ENCODE results near the gene CERKL.

DNA sequence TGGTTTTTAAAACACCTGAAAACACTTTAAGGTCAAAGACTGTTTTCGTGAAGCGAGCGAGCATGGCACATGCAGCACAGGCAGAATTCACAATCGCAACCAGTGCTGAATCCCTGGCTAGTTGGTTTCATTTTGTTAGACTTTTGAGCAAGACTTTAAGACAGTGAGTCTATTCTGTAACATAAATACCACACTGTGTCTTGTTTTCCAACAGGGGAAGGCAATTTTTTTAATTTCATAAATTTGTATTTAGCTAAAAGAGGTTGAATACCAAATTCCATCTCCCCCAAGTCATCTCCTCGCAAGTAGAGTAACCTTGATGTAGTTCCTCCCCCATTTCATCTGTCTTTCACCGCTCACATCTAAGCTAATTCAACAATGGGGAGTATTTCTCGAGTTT is 1.4 kb downstream of the CERKL start:
- TF ChIP-seq CTCF (IDR thresholded peaks at IDR 0.05) (no peak), POLR2A (IDR thresholded peaks at IDR 0.05) (no peak)
